Erythroblast (primary cell): ENCODE results near the gene VSIG2.
A peak's percentile ranks its signal among the peaks of the same experiment; 100 is the strongest.

Experiments
- DNase-seq, 2 experiments: peaks; one replicate each; lab custom pipeline; 2025; lab: John Stamatoyannopoulos, UW
- GATA1 ChIP-seq: IDR thresholded peaks from 2 replicates; pipeline ENCODE4 v1.6.1; 2011; ENCODE audit warnings: low read depth, mild to moderate bottlenecking, control low read depth, low read length, moderate library complexity
- POLR2A ChIP-seq: IDR thresholded peaks from 2 replicates; pipeline ENCODE4 v1.6.1; 2011; ENCODE audit warnings: mild to moderate bottlenecking, low read length

The VSIG2 gene

GRCh38 chr11:124748100-124748418 is 4.0 kb downstream of the VSIG2 start:
- DNase-seq: no peak
- TF ChIP-seq POLR2A (no peak), GATA1 (no peak)

- no peak for TF ChIP-seq GATA1
- TF ChIP-seq POLR2A: no peak
- DNase-seq: no peak
Measured at GRCh38 chr11:124747406-124748099, 4.5 kb downstream of the VSIG2 start.

- TF ChIP-seq GATA1 (no peak), POLR2A (peak; percentile 79)
Measured at GRCh38 chr11:124746621-124747243, 5.3 kb downstream of the VSIG2 start.

GRCh38 chr11:124745835-124746620 is 6.0 kb downstream of the VSIG2 start:
- peak in 1 of 2 experiments; percentile 32 for DNase-seq
- TF ChIP-seq GATA1: no peak

More at GRCh38 chr11:124746621-124747243, 5.3 kb downstream of the VSIG2 start:
- peak; percentile 85 to 89 for DNase-seq

GRCh38 chr11:124745270-124745834 is 6.7 kb downstream of the VSIG2 start:
- DNase-seq: no peak
- TF ChIP-seq GATA1 (no peak), POLR2A (no peak)

- no peak for DNase-seq
- TF ChIP-seq GATA1 (no peak), POLR2A (no peak)
Measured at GRCh38 chr11:124743050-124743449, 9.0 kb downstream of the VSIG2 start.

GRCh38 chr11:124742555-124742954 is 9.5 kb downstream of the VSIG2 start:
- TF ChIP-seq GATA1 (no peak), POLR2A (no peak)
- no peak for DNase-seq

GRCh38 chr11:124740277-124740882 is 11.7 kb downstream of the VSIG2 start:
- DNase-seq: peak; percentile 40 to 53

GRCh38 chr11:124739479-124740276 is 12.4 kb downstream of the VSIG2 start, which contains the start of gene NRGN:
TSS of gene NRGN (plus strand) at chr11:124739942. CDS start at chr11:124740085, 143 bp downstream.
- no peak for TF ChIP-seq POLR2A
- no peak for TF ChIP-seq GATA1
- peak; percentile 85 for DNase-seq

More at GRCh38 chr11:124740277-124740882, 11.7 kb downstream of the VSIG2 start:
- TF ChIP-seq POLR2A: no peak
- no peak for TF ChIP-seq GATA1

GRCh38 chr11:124738713-124739478 is 13.2 kb downstream of the VSIG2 start:
- no peak for TF ChIP-seq GATA1
- TF ChIP-seq POLR2A: no peak
- no peak for DNase-seq

GRCh38 chr11:124737638-124738305 is 14.3 kb downstream of the VSIG2 start:
- no peak for TF ChIP-seq POLR2A
- TF ChIP-seq GATA1: no peak
- DNase-seq: no peak
